GM19467 (cell line): ENCODE results near the gene EEPD1.
"Not testable (repeated sequence)": the region's sequence is repeated elsewhere in the genome, so short reads cannot be mapped to it uniquely, and the experiment has no call there.

Experiments
- ATAC-seq: cut with Tn5 transposase; IDR thresholded peaks from one replicate; pipeline ENCODE4 v1.9.1; 2021; ENCODE audit warnings: mild to moderate bottlenecking, moderate library complexity; ENCODE audit not compliant: unreplicated experiment

EEPD1 gene

GRCh38 chr7:36152756-36153570, at the start of gene EEPD1:
EEPD1 (plus strand) TSS chr7:36153254; CDS start chr7:36154325, 1,071 bp downstream.
- peak; percentile 97 for ATAC-seq

DNA sequence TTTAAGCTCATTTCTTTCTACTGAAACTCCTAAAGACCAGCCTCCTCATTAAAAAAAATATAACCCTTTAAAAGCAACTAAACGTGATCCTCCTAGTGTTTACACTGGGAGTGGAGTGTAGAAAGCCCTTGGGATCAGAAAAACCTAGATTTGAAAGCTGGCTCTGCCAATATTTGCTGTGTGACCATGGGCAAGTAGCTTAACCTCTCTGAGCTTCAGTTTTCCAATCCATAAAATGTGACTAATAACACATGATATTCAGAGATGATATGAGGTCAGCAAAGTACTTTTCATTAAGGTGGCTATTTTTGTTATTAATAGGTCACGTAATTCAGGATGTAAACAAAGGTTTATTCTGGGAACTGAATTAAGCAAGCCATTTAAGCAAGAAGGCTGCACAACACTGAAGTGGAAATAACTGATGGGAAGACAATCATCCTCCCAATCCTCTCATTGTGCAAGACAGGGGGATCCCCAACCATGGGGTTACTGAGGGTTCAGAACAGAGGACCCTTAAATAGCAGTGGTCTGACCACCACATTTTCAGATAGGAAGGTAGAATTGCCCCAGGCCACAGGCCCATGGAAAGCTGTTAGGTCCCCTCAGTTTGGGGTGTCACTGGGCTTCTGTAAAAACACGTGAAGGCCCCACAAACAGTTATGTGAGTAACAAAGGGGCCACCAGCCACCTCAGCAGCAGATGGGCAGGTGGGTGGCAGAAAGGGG, 49.1 kb upstream of the EEPD1 start:
- ATAC-seq = no peak

GRCh38 chr7:36106972-36107908, 45.8 kb upstream of the EEPD1 start:
- ATAC-seq = not testable (repeated sequence)

- ATAC-seq = no peak
Observed at GRCh38 chr7:36107926-36108631, 45.0 kb upstream of the EEPD1 start.

- ATAC-seq = no peak
Observed at GRCh38 chr7:36109013-36109627, 43.9 kb upstream of the EEPD1 start.

DNA sequence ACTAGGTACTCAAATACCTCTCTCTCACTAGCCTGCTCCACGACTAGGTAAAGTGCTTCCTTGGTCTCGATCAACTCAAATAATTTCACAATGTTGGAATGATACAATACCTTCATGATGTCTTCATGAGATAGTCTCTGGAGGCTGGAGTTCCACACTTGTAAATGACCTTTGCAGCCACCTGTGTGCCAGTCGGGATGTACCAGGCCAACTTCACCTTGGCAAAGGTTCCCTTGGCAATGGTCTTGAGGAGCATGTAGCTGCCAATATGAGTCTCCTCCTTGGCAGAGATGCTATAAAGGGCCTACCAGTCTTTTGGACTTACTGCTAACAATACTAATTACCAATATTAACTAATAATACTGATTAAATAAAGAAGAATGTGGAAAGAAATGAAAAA, 42.5 kb upstream of the EEPD1 start:
- no peak for ATAC-seq

- no peak for ATAC-seq
Observed at GRCh38 chr7:36112969-36113368, 40.1 kb upstream of the EEPD1 start.

- no peak for ATAC-seq
Observed at GRCh38 chr7:36114355-36114754, 38.7 kb upstream of the EEPD1 start.

GRCh38 chr7:36115448-36116321, 37.4 kb upstream of the EEPD1 start:
- ATAC-seq = peak; percentile 98

- ATAC-seq = no peak
Observed at GRCh38 chr7:36116347-36117202, 36.5 kb upstream of the EEPD1 start.

GRCh38 chr7:36117203-36117840, 35.7 kb upstream of the EEPD1 start:
- no peak for ATAC-seq

- ATAC-seq = no peak
Observed at GRCh38 chr7:36118344-36118743, 34.7 kb upstream of the EEPD1 start.

DNA sequence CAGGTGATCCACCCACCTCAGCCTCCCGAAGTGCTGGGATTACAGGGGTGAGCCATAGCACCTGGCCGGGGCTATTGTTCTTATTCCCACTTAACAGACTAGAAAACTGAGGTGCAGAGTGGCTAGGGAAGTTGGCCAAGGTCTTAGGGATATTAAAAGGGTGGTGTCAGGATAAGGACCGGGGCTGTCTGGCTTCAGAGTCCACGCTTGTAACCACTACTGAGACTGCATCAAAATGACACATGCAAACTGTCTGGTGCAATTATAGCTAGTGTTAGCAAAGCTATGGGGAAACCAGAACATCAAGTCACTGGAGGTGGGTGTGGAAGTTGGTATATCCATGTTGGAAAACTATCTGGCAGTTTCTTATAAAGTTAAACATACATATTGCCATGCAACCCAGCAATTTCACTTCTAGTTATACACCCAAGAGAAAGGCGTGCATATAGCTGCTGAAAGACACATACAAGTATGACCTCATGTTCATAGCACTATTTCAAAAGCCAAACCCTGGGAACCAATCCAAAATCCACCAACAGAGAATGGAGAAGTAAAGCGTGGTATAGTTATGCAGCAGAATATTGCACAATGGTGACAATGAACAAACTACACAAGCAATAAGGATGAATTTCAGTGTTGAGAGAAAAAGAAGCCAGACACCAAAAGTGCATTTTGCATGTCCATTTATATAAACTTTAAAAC, 33.9 kb upstream of the EEPD1 start:
- no peak for ATAC-seq

DNA sequence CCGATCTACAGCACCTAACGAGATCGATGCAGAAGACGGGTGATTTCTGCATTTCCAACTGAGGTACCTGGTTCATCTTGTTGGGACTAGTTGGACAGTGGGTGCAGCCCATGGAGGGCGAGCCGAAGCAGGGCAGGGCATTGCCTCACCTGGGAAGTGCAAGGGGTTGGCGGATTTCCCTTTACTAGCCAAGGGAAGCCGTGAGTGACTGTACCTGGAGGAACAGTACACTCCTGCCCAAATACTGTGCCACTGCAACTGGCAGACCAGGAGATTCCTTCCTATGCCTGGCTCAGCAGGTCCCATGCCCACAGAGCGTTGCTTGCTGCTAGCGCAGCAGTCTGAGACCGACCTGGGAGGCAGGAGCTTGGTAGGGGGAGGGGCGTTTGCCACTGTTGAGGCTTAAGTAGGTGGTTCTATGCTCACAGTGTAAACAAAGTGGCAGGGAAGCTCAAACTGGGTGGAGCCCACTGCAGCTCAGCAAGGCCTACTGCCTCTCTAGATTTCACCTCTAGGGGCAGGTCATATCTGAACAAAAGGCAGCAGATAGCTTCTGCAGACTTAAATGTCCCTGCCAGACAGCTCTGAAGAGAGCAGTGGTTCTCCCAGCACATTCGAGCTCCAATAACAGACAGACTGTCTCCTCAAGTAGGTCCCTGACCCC, 32.9 kb upstream of the EEPD1 start:
- ATAC-seq = not testable (repeated sequence)

DNA sequence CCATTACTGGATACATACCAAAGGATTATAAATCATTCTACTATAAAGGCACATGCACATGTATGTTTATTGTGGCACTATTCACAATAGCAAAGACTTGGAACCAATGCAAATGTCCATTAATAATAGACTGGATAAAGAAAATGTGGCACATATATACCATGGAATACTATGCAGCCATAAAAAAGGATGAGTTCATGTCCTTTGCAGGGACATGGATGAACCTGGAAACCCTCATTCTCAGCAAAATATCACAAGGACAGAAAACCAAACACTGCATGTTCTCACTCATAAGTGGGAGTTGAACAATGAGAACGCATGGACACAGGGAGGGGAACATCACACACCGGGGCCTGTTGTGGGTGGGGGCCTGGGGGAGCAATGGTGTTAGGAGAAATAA, 27.4 kb upstream of the EEPD1 start:
- not testable (repeated sequence) for ATAC-seq

- no peak for ATAC-seq
Observed at GRCh38 chr7:36127075-36127740, 25.8 kb upstream of the EEPD1 start.
